ENCODE data around the gene PCSK2.

- TF ChIP-seq CTCF (IDR thresholded peaks at IDR 0.05): no peak
- TF ChIP-seq POLR2A (IDR thresholded peaks at IDR 0.05; ENCODE audit: low read depth): no peak
Measured at GRCh38 chr20:17525650-17526049, 298.8 kb downstream of the PCSK2 start.

Data from esophagus muscularis mucosa (tissue), 3 donors.